Liver (tissue), 9 donors: ENCODE data around the gene LARGE1. TPM values are rescaled to one million over a fixed set of nuclear protein-coding genes. Genes with fewer than 3 reads are reported as not detected.
A peak's percentile ranks its signal among the peaks of the same experiment; 100 is the strongest.

Experiments used
- DNase-seq: peaks from one replicate; pipeline ENCODE4 v3.0.0-alpha.2; 2017; ENCODE audit warnings: low spot score
- H3K27ac ChIP-seq, 2 donors: one replicate each; pipeline ENCODE4 v1.7.0; 2013; ENCODE audit warnings: inconsistent platforms in 2 of 2, low read length in 2 of 2, control low read depth in 1 of 2, low read depth in 1 of 2, mild to moderate bottlenecking in 1 of 2
- H3K27me3 ChIP-seq, 4 donors: one replicate each; pipeline versions ENCODE4 v1.6.1 to v1.7.0; 2013; ENCODE audit warnings: low read length in 3 of 4, inconsistent platforms in 1 of 4, mild to moderate bottlenecking in 1 of 4, moderate library complexity in 1 of 4; ENCODE audit not compliant: control insufficient read depth in 4 of 4, insufficient read depth in 4 of 4
- H3K36me3 ChIP-seq, 4 donors: one replicate each; pipeline versions ENCODE4 v1.6.1 to v1.7.0; 2013; ENCODE audit warnings: low read length in 3 of 4, mild to moderate bottlenecking in 3 of 4, low read depth in 1 of 4, moderate library complexity in 1 of 4; ENCODE audit not compliant: control insufficient read depth in 4 of 4, insufficient read depth in 3 of 4
- H3K4me1 ChIP-seq, 4 donors: one replicate each; pipeline versions ENCODE4 v1.6.1 to v1.7.0; 2013; ENCODE audit warnings: low read length in 3 of 4, mild to moderate bottlenecking in 3 of 4, moderate library complexity in 1 of 4; ENCODE audit not compliant: control insufficient read depth in 4 of 4, insufficient read depth in 4 of 4
- H3K4me3 ChIP-seq, 3 donors: one replicate each; pipeline versions ENCODE4 v1.6.1 to v1.7.0; 2013; ENCODE audit warnings: low read length in 3 of 3, control low read depth in 1 of 3, low read depth in 1 of 3, mild to moderate bottlenecking in 1 of 3
- H3K9ac ChIP-seq, 2 donors: one replicate each; pipeline ENCODE4 v1.7.0; 2013; ENCODE audit warnings: low read length in 2 of 2, mild to moderate bottlenecking in 2 of 2, moderate library complexity in 2 of 2, control low read depth in 1 of 2, low read depth in 1 of 2
- H3K9me3 ChIP-seq, 4 donors: one replicate each; pipeline versions ENCODE4 v1.6.1 to v1.7.0; 2013; ENCODE audit warnings: low read length in 3 of 4; ENCODE audit not compliant: control insufficient read depth in 4 of 4
- ATF3 ChIP-seq: IDR thresholded peaks from 2 replicates; pipeline ENCODE4 v1.6.1; 2016; ENCODE audit warnings: antibody characterized with exemption
- CTCF ChIP-seq: fragments of 150-350 bp; IDR thresholded peaks from 2 replicates; pipeline ENCODE4 v1.5.1; 2017; ENCODE audit warnings: improper control_type of control experiment, low read depth, low read length; ENCODE audit not compliant: missing input control
- FOXA1 ChIP-seq: IDR thresholded peaks from 2 replicates; pipeline ENCODE4 v1.6.1; 2016; ENCODE audit warnings: antibody characterized with exemption
- FOXA2 ChIP-seq: IDR thresholded peaks from 2 replicates; pipeline ENCODE4 v1.6.1; 2016; ENCODE audit warnings: antibody characterized with exemption
- GABPA ChIP-seq, 2 donors: IDR thresholded peaks in 1 of 2; conservative IDR thresholded peaks in 1 of 2; 2 replicates each; pipeline ENCODE4 v1.6.1; 2016; ENCODE audit warnings: antibody characterized with exemption in 2 of 2, mild to moderate bottlenecking in 1 of 2, moderate library complexity in 1 of 2
- HNF4A ChIP-seq, 2 donors: conservative IDR thresholded peaks; 2 replicates each; pipeline ENCODE4 v1.6.1; 2016; ENCODE audit warnings: antibody characterized with exemption in 2 of 2, mild to moderate bottlenecking in 2 of 2
- HNF4G ChIP-seq: IDR thresholded peaks from 2 replicates; pipeline ENCODE4 v1.6.1; 2016; ENCODE audit warnings: antibody characterized with exemption
- JUND ChIP-seq, 2 donors: IDR thresholded peaks; 2 replicates each; pipeline ENCODE4 v1.6.1; 2016; ENCODE audit warnings: antibody characterized with exemption in 2 of 2
- MAX ChIP-seq: IDR thresholded peaks from 2 replicates; pipeline ENCODE4 v1.6.1; 2016; ENCODE audit warnings: antibody characterized with exemption
- NR2F2 ChIP-seq: IDR thresholded peaks from 2 replicates; pipeline ENCODE4 v1.6.1; 2016; ENCODE audit warnings: antibody characterized with exemption
- RAD21 ChIP-seq, 2 donors: IDR thresholded peaks; 2 replicates each; pipeline ENCODE4 v1.6.1; 2016; ENCODE audit warnings: antibody characterized with exemption in 2 of 2, mild to moderate bottlenecking in 2 of 2
- REST ChIP-seq: IDR thresholded peaks from 2 replicates; pipeline ENCODE4 v1.6.1; 2016; ENCODE audit warnings: antibody characterized with exemption, mild to moderate bottlenecking
- RXRA ChIP-seq, 2 donors: IDR thresholded peaks; 2 replicates each; pipeline ENCODE4 v1.6.1; 2017 to 2018; ENCODE audit warnings: antibody characterized with exemption in 2 of 2, mild to moderate bottlenecking in 1 of 2
- SP1 ChIP-seq: IDR thresholded peaks from 2 replicates; pipeline ENCODE4 v1.6.1; 2018; ENCODE audit warnings: antibody characterized with exemption, mild to moderate bottlenecking
- TAF1 ChIP-seq: conservative IDR thresholded peaks from 2 replicates; pipeline ENCODE4 v1.6.1; 2016; ENCODE audit warnings: antibody characterized with exemption, mild to moderate bottlenecking
- YY1 ChIP-seq: IDR thresholded peaks from 2 replicates; pipeline ENCODE4 v1.6.1; 2016; ENCODE audit warnings: antibody characterized with exemption, mild to moderate bottlenecking
- ZBTB33 ChIP-seq: IDR thresholded peaks from 2 replicates; pipeline ENCODE4 v1.6.1; 2016; ENCODE audit warnings: antibody characterized with exemption
- WGBS: extraction: QIAGEN DNeasy Blood & Tissue Kit; methylation state at CpG from one replicate; pipeline ENCODE4 v1.1.7; 2013; 5-methylcytosine and 5-hydroxymethylcytosine counted together
- polyA plus RNA-seq, 2 donors: library from polyadenylated mRNA; stranded (reverse) in 1 of 2; unstranded in 1 of 2; fragments of 200-250 nt in 1 of 2; fragments of >200 nt in 1 of 2; fragmentation: Nextera tagmentation in 1 of 2; extraction: Ambion mirVana in 1 of 2; gene quantifications; one replicate each; pipeline versions ENCODE4 v1.2.1 to v1.2.3, GENCODE V29; 2013 to 2015
- total RNA-seq, 2 donors: library from RNA; depleted of rRNA; stranded (reverse); fragments of >200 nt; gene quantifications; one replicate each; pipeline ENCODE4 v1.2.3, GENCODE V29; 2014
- donor health status: healthy.
- donor health status: healthy.
- donor health status: healthy.
- donor health status: healthy.
- donor health status: healthy.

The LARGE1 gene
- total and polyA plus RNA-seq, 4 donors = 2.3 to 14.1 (median 5.7) TPM

GRCh38 chr22:33573479-33573878 is 346.8 kb downstream of the LARGE1 start:
- no peak for DNase-seq
- no peaks in the 10 kb centered on the region for H3K27me3 ChIP-seq
- no peak for TF ChIP-seq ATF3
- TF ChIP-seq RAD21 (IDR thresholded peaks at IDR 0.05) = peak in 1 of 2 donors; percentile 22
- no peak for TF ChIP-seq FOXA2
- TF ChIP-seq HNF4A (conservative IDR thresholded peaks at IDR 0.05) = peak in 1 of 2 donors; percentile 17
- TF ChIP-seq FOXA1 = no peak
- TF ChIP-seq TAF1 = no peak
- H3K4me1 ChIP-seq = peaks cover 0 to 24% (median 13%) of the 10 kb centered on the region in 4 donors
- no peak overlapping the region for H3K27ac ChIP-seq
- no peak overlapping the region for H3K9ac ChIP-seq
- WGBS = 64% methylated on average over 4 of the region's 4 CpGs
- no peaks in the 10 kb centered on the region for H3K9me3 ChIP-seq
- no peak overlapping the region for H3K4me3 ChIP-seq
- H3K36me3 ChIP-seq = no peaks in the 10 kb centered on the region

GRCh38 chr22:33572086-33572485 is 348.2 kb downstream of the LARGE1 start:
- Histone ChIP-seq H3K36me3 (no peaks in the 10 kb centered on the region), H3K4me3 (no peak overlapping the region), H3K9ac (no peak overlapping the region), H3K4me1 (peaks cover 0 to 11% (median 5%) of the 10 kb centered on the region in 4 donors), H3K27me3 (no peaks in the 10 kb centered on the region), H3K27ac (no peak overlapping the region), H3K9me3 (no peaks in the 10 kb centered on the region)
- TF ChIP-seq YY1 (no peak), HNF4A (conservative IDR thresholded peaks at IDR 0.05) (no peak), ZBTB33 (no peak), NR2F2 (no peak), GABPA (IDR thresholded peaks at IDR 0.05 in 1 of 2, conservative IDR thresholded peaks at IDR 0.05 in 1 of 2) (no peak), RAD21 (IDR thresholded peaks at IDR 0.05) (no peak), MAX (no peak), REST (no peak), JUND (IDR thresholded peaks at IDR 0.05) (no peak), CTCF (no peak), FOXA1 (no peak), HNF4G (no peak), RXRA (IDR thresholded peaks at IDR 0.05) (no peak), FOXA2 (no peak), SP1 (no peak)
- WGBS = 92% methylated on average over 3 of the region's 3 CpGs
- no peak for DNase-seq
